Measurements from ENCODE around the gene ZDBF2. TPM values are rescaled to one million over a fixed set of nuclear protein-coding genes. Genes with fewer than 3 reads are reported as not detected.

Gene ZDBF2
- total and polyA plus RNA-seq, 2 of the 8 experiments (the other 6 are each of a cell fraction or from before 2014, with no cell fraction given) = 1.5 to 17.2 TPM

GRCh38 chr2:206349375-206349774, 74.9 kb downstream of the ZDBF2 start:
- FAIRE-seq (no peak), DNase-seq (ENCODE audit: low read depth in 1 of 2, low spot score in 2 of 2) (no peak)
- Histone ChIP-seq H3K4me2 (ENCODE audit: insufficient read depth in 1 of 2, low read depth in 2 of 2, low read length in 2 of 2) (no peak overlapping the region), H3K9me3 (ENCODE audit: insufficient read depth in 2 of 2, low read depth in 1 of 2, low read length in 1 of 2) (peaks cover 11 to 14% of the 10 kb centered on the region in 2 experiments), H3K4me1 (replicated peaks in 1 of 4; ENCODE audit: control insufficient read depth in 3 of 4, insufficient read depth in 4 of 4, low read length in 3 of 4) (no peaks in the 10 kb centered on the region), H3K4me3 (ENCODE audit: extremely low read depth in 1 of 4, insufficient read depth in 2 of 4, low read depth in 3 of 4, low read length in 4 of 4) (no peak overlapping the region), H2AFZ (ENCODE audit: low read length) (no peak overlapping the region), H4K20me1 (replicated peaks in 1 of 2; ENCODE audit: control insufficient read depth in 1 of 2, insufficient read depth in 2 of 2, low read length in 2 of 2) (no peaks in the 10 kb centered on the region), H3K9ac (replicated peaks in 1 of 4; ENCODE audit: extremely low read depth in 1 of 4, low read depth in 3 of 4, low read length in 3 of 4) (no peak overlapping the region), H2BK5ac (ENCODE audit: low read depth, low read length) (no peak overlapping the region), H2BK120ac (replicated peaks; ENCODE audit: low read depth, low read length) (no peak overlapping the region), H4K5ac (ENCODE audit: insufficient read length, low read depth, low read length) (no peak overlapping the region), H3K4ac (replicated peaks; ENCODE audit: insufficient read length, low read depth, low read length) (no peak overlapping the region), H3K79me1 (ENCODE audit: low read depth, low read length) (no peaks in the 10 kb centered on the region), H3K18ac (ENCODE audit: extremely low read depth, low read length) (no peak overlapping the region), H2BK20ac (ENCODE audit: low read length) (no peak overlapping the region), H2BK12ac (ENCODE audit: low read depth, low read length) (no peak overlapping the region), H2BK15ac (ENCODE audit: low read length) (no peak overlapping the region), H3K27ac (ENCODE audit: low read depth, low read length) (no peak overlapping the region), H3K27me3 (replicated peaks in 1 of 4; ENCODE audit: control insufficient read depth in 3 of 4, extremely low read depth in 1 of 4, insufficient read depth in 3 of 4, low read length in 3 of 4) (no peaks in the 10 kb centered on the region), H3K23ac (ENCODE audit: insufficient read length) (no peak overlapping the region), H3K23me2 (ENCODE audit: low read depth, low read length) (no peaks in the 10 kb centered on the region), H3K79me2 (ENCODE audit: control insufficient read depth in 1 of 2, insufficient read depth in 2 of 2, low read length in 2 of 2) (no peaks in the 10 kb centered on the region), H3K36me3 (ENCODE audit: control insufficient read depth in 2 of 4, insufficient read depth in 4 of 4, low read length in 3 of 4) (no peaks in the 10 kb centered on the region), H3K14ac (ENCODE audit: insufficient read length) (no peak overlapping the region), H4K91ac (replicated peaks; ENCODE audit: insufficient read length, low read length) (no peak overlapping the region), H4K8ac (ENCODE audit: extremely low read depth, insufficient read depth, low read length) (no peak overlapping the region), H3K56ac (replicated peaks; ENCODE audit: insufficient read length, low read depth, low read length) (no peak overlapping the region), H2AK5ac (ENCODE audit: low read depth, low read length) (no peak overlapping the region)
- ChIA-PET POLR2A (ENCODE audit: partially characterized antibody) (no interaction called here), CTCF (ENCODE audit: partially characterized antibody) (no interaction called here)
- whole genome bisulfite sequencing, 2 experiments (ENCODE audit: extremely low coverage in 1 of 2, insufficient coverage in 1 of 2, insufficient read length in 1 of 2, insufficient replicate concordance in 2 of 2, low coverage in 1 of 2, low lambda C conversion rate in 2 of 2, missing lambda C conversion rate in 1 of 2) = 90% methylated on average over 3 of the region's 3 CpGs; no CpG with 5 or more reads in 1 of the 2 experiments
- TF ChIP-seq RXRA (IDR thresholded peaks at IDR 0.05; ENCODE audit: insufficient read depth, low read depth, low read length) = no peak
- TF ChIP-seq FOSL1 (IDR thresholded peaks at IDR 0.05; ENCODE audit: insufficient read depth, low read depth, low read length) = no peak
- TF ChIP-seq CTBP2 (IDR thresholded peaks at IDR 0.05; ENCODE audit: borderline replicate concordance, insufficient read depth, insufficient read length, low read length) = no peak
- no peak for TF ChIP-seq EZH2 (IDR thresholded peaks at IDR 0.05; ENCODE audit: low read depth, low read length, severe bottlenecking)
- TF ChIP-seq BCL11A (IDR thresholded peaks at IDR 0.05; ENCODE audit: low read depth in 2 of 2, low read length in 2 of 2) = no peak
- TF ChIP-seq HDAC2 (IDR thresholded peaks at IDR 0.05; ENCODE audit: borderline replicate concordance in 1 of 2, low read depth in 2 of 2, low read length in 2 of 2) = no peak
- TF ChIP-seq NRF1 (IDR thresholded peaks at IDR 0.05; ENCODE audit: low read depth, low read length) = no peak
- TF ChIP-seq E2F6 (IDR thresholded peaks at IDR 0.05) = no peak
- TF ChIP-seq RNF2 (IDR thresholded peaks at IDR 0.05; ENCODE audit: borderline replicate concordance, low read depth, low read length, missing control alignments, poor library complexity, severe bottlenecking) = no peak
- no peak for TF ChIP-seq SIRT6 (IDR thresholded peaks at IDR 0.05; ENCODE audit: low read length)

Measured in H1 (cell line).